Neuronal stem cell (in vitro differentiated cells): ENCODE results near the gene CYP2E1.

Source experiments
- DNase-seq: peaks from one replicate; pipeline ENCODE4 v3.0.0-alpha.2; 2013; ENCODE audit warnings: low spot score
- H2AFZ ChIP-seq: one replicate; pipeline ENCODE4 v1.6.1; 2013; ENCODE audit warnings: mild to moderate bottlenecking, low read length, inconsistent platforms
- H2AK5ac ChIP-seq: 2 replicates; pipeline ENCODE4 v1.6.1; 2013; ENCODE audit warnings: low read depth, mild to moderate bottlenecking, inconsistent platforms, low read length, moderate library complexity, mixed read lengths
- H2BK120ac ChIP-seq: 2 replicates; pipeline ENCODE4 v1.6.1; 2013; ENCODE audit warnings: low read depth, mild to moderate bottlenecking, inconsistent platforms, low read length, moderate library complexity, mixed read lengths
- H2BK12ac ChIP-seq: one replicate; pipeline ENCODE4 v1.6.1; 2013; ENCODE audit warnings: low read length, inconsistent platforms
- H2BK15ac ChIP-seq: 2 replicates; pipeline ENCODE4 v1.6.1; 2013; ENCODE audit warnings: mild to moderate bottlenecking, low read length, inconsistent platforms, mixed read lengths
- H2BK5ac ChIP-seq: one replicate; pipeline ENCODE4 v1.6.1; 2013; ENCODE audit warnings: inconsistent platforms, mild to moderate bottlenecking, low read length, moderate library complexity
- H3K14ac ChIP-seq: one replicate; pipeline ENCODE4 v1.6.1; 2013; ENCODE audit warnings: low read length, inconsistent platforms
- H3K18ac ChIP-seq: 2 replicates; pipeline ENCODE4 v1.6.1; 2013; ENCODE audit warnings: low read length, inconsistent platforms
- H3K23ac ChIP-seq: 2 replicates; pipeline ENCODE4 v1.6.1; 2013; ENCODE audit warnings: low read depth, mild to moderate bottlenecking, mixed read lengths, low read length, inconsistent platforms; ENCODE audit not compliant: poor library complexity
- H3K27ac ChIP-seq: replicated peaks from 3 replicates; pipeline ENCODE4 v1.5.1; 2013; ENCODE audit warnings: low read length, inconsistent platforms
- H3K27me3 ChIP-seq, 3 experiments: 2 replicates each; pipeline ENCODE4 v1.6.1; 2013; ENCODE audit warnings: low read length in 3 of 3, mild to moderate bottlenecking in 2 of 3, inconsistent platforms in 1 of 3, low read depth in 1 of 3, mixed read lengths in 1 of 3, moderate library complexity in 1 of 3; ENCODE audit not compliant: control insufficient read depth in 3 of 3, insufficient read depth in 3 of 3
- H3K36me3 ChIP-seq, 2 donors: replicated peaks in 1 of 2; 2 replicates each; pipeline ENCODE4 v1.6.1; 2013; ENCODE audit warnings: low read length in 2 of 2; ENCODE audit not compliant: control insufficient read depth in 2 of 2, insufficient read depth in 2 of 2
- H3K4ac ChIP-seq: 2 replicates; pipeline ENCODE4 v1.6.1; 2013; ENCODE audit warnings: inconsistent platforms, mild to moderate bottlenecking, low read length, moderate library complexity
- H3K4me1 ChIP-seq, 2 donors: 1 replicate in 1 of 2; 2 replicates in 1 of 2; pipeline ENCODE4 v1.6.1; 2013; ENCODE audit warnings: low read length in 2 of 2, low read depth in 1 of 2; ENCODE audit not compliant: control insufficient read depth in 2 of 2, insufficient read depth in 1 of 2
- H3K4me2 ChIP-seq: one replicate; pipeline ENCODE4 v1.6.1; 2013; ENCODE audit warnings: mild to moderate bottlenecking, low read length, inconsistent platforms; ENCODE audit not compliant: insufficient read depth, poor library complexity, severe bottlenecking
- H3K4me3 ChIP-seq, 2 donors: 2 replicates each; pipeline ENCODE4 v1.5.1; 2013; ENCODE audit warnings: low read length in 2 of 2, mild to moderate bottlenecking in 2 of 2, inconsistent platforms in 1 of 2, moderate library complexity in 1 of 2
- H3K79me1 ChIP-seq: one replicate; pipeline ENCODE4 v1.6.1; 2013; ENCODE audit warnings: low read depth, mild to moderate bottlenecking, inconsistent platforms, low read length, moderate library complexity
- H3K9ac ChIP-seq: one replicate; pipeline ENCODE4 v1.6.1; 2013; ENCODE audit warnings: mild to moderate bottlenecking, low read depth, low read length, inconsistent platforms; ENCODE audit not compliant: poor library complexity
- H3K9me3 ChIP-seq, 2 donors: replicated peaks in 1 of 2; 2 replicates each; pipeline versions ENCODE3 to v1.6.1; 2013; ENCODE audit warnings: low read length in 2 of 2, mild to moderate bottlenecking in 2 of 2, inconsistent platforms in 1 of 2, low read depth in 1 of 2, mixed read lengths in 1 of 2, moderate library complexity in 1 of 2; ENCODE audit not compliant: control insufficient read depth in 2 of 2, insufficient read depth in 1 of 2
- H4K8ac ChIP-seq: one replicate; pipeline ENCODE4 v1.6.1; 2013; ENCODE audit warnings: low read depth, mild to moderate bottlenecking, inconsistent platforms, low read length, moderate library complexity
- H4K91ac ChIP-seq: one replicate; pipeline ENCODE4 v1.6.1; 2013; ENCODE audit warnings: low read length, low read depth, mild to moderate bottlenecking, inconsistent platforms; ENCODE audit not compliant: poor library complexity
- WGBS, 2 donors: extraction: QIAGEN DNeasy Blood & Tissue Kit; methylation state at CpG; one replicate each; pipeline ENCODE4 v1.1.7; 2013; ENCODE audit warnings: missing lambda C conversion rate in 2 of 2, mixed read lengths in 1 of 2; ENCODE audit not compliant: insufficient read length in 2 of 2, insufficient replicate concordance in 1 of 2; ENCODE audit errors: extremely low coverage in 2 of 2; 5-methylcytosine and 5-hydroxymethylcytosine counted together

The CYP2E1 gene

DNA sequence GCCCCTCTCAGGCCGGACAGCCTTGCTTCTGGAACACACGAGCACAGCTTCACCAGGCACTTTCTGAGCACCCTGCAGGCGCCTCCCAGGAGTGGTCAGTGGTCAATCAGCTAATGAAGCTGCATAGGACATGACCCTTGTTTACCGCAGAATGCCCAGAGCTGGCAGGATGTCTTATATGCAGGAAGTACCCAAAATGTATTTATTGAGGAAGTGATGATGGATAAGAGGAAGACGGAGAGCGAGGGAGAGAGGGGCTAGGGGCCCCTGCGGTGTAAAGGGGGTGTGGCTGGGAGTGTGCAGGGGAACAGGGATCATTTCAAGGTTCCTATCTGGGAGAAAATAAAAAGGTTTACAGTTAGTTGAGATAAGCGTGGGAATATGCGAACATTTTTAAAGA, 3.3 kb downstream of the CYP2E1 start:
- no peak overlapping the region for H3K18ac ChIP-seq
- H3K9ac ChIP-seq, result no peak overlapping the region
- no peak overlapping the region for H2BK120ac ChIP-seq
- no peak overlapping the region for H3K14ac ChIP-seq
- no peak overlapping the region for H2BK5ac ChIP-seq
- no peak overlapping the region for H3K4me2 ChIP-seq
- no peak overlapping the region for H3K4ac ChIP-seq
- H2AFZ ChIP-seq, result no peak overlapping the region
- peaks cover 0 to 30% (median 0%) of the 10 kb centered on the region in 3 experiments for H3K27me3 ChIP-seq
- no peak overlapping the region for H4K91ac ChIP-seq
- H2BK15ac ChIP-seq, result no peak overlapping the region
- H4K8ac ChIP-seq, result no peak overlapping the region
- H3K27ac ChIP-seq, result no peak overlapping the region
- H2AK5ac ChIP-seq, result no peak overlapping the region
- no peak for DNase-seq
- H3K79me1 ChIP-seq, result peaks cover 3% of the 10 kb centered on the region
- no peak overlapping the region for H2BK12ac ChIP-seq
- no peak overlapping the region for H3K4me3 ChIP-seq
- no peaks in the 10 kb centered on the region for H3K4me1 ChIP-seq
- no peak overlapping the region for H3K23ac ChIP-seq
- H3K36me3 ChIP-seq, result no peaks in the 10 kb centered on the region
- WGBS, 2 donors, result no CpG with 5 or more reads among the region's 9 CpGs
- H3K9me3 ChIP-seq, result peaks cover 0 to 57% of the 10 kb centered on the region in 2 donors

DNA sequence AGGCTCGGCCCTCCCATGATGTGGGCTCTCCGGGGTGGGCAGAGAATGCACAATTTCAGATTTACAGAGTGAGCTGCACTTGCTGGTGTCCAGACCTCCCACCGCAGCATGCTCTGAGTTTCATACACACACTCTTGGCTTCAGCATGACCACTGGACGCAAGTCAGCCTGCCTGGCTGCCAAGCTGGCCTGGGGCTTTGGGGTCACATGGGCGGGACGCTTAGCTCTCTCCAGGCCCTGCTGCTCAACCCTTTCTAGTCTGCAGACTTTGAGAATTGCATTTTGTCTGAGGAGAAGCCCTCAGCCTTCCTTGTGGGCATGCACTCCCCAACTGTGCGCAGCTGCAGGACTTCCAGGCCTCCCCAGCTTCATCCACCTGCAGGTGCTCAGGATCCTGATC, 5.7 kb downstream of the CYP2E1 start:
- no peak overlapping the region for H4K91ac ChIP-seq
- DNase-seq, result no peak
- no peak overlapping the region for H2BK15ac ChIP-seq
- no peaks in the 10 kb centered on the region for H3K4me1 ChIP-seq
- H4K8ac ChIP-seq, result no peak overlapping the region
- H3K79me1 ChIP-seq, result peaks cover 3% of the 10 kb centered on the region
- H3K18ac ChIP-seq, result no peak overlapping the region
- peaks cover 0 to 50% of the 10 kb centered on the region in 2 donors for H3K9me3 ChIP-seq
- H3K36me3 ChIP-seq, result no peaks in the 10 kb centered on the region
- H3K27me3 ChIP-seq, result peaks cover 0 to 30% (median 0%) of the 10 kb centered on the region in 3 experiments
- H2AFZ ChIP-seq, result no peak overlapping the region
- no peak overlapping the region for H3K27ac ChIP-seq
- no peak overlapping the region for H3K14ac ChIP-seq
- no peak overlapping the region for H3K4me2 ChIP-seq
- H3K23ac ChIP-seq, result no peak overlapping the region
- H3K4me3 ChIP-seq, result peak overlapping the region in 1 of 2 donors; percentile 72
- WGBS, 2 donors, result no CpG with 5 or more reads among the region's 7 CpGs
- H3K4ac ChIP-seq, result no peak overlapping the region
- H2BK120ac ChIP-seq, result no peak overlapping the region
- no peak overlapping the region for H2AK5ac ChIP-seq
- no peak overlapping the region for H2BK12ac ChIP-seq
- H3K9ac ChIP-seq, result no peak overlapping the region
- H2BK5ac ChIP-seq, result no peak overlapping the region

DNA sequence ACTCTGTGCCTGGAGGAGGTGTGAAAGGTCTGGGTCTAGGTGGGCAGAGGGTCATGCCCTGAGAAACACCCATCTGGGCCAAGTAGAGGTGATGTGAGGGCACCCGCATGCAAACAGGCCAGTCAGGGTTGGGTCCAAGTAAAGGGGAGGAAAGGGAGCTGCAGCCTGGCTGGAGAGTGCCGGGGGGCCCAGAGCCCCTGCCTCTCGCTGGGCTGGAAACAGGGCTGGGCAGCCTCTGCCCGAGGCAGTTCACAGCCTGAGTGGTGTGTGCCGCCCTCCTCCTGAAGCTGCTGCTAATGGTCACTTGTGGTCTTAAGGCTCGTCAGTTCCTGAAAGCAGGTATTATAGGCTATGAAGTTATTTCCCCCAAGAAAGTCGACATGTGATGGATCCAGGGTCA, 7.3 kb downstream of the CYP2E1 start:
- Histone ChIP-seq H4K91ac (no peak overlapping the region), H3K79me1 (peaks cover 3% of the 10 kb centered on the region), H2AK5ac (no peak overlapping the region), H2AFZ (no peak overlapping the region), H3K4me2 (no peak overlapping the region), H3K36me3 (no peaks in the 10 kb centered on the region), H3K27ac (no peak overlapping the region), H3K23ac (no peak overlapping the region), H3K4ac (no peak overlapping the region), H3K4me1 (no peaks in the 10 kb centered on the region), H3K14ac (no peak overlapping the region), H4K8ac (no peak overlapping the region), H3K9ac (no peak overlapping the region), H2BK5ac (no peak overlapping the region), H3K9me3 (peaks cover 0 to 46% of the 10 kb centered on the region in 2 donors), H3K18ac (no peak overlapping the region), H2BK120ac (no peak overlapping the region), H3K4me3 (peak overlapping the region in 1 of 2 donors; percentile 53), H2BK15ac (no peak overlapping the region), H2BK12ac (no peak overlapping the region), H3K27me3 (peaks cover 0 to 35% (median 0%) of the 10 kb centered on the region in 3 experiments)
- WGBS, 2 donors, result no CpG with 5 or more reads among the region's 7 CpGs
- DNase-seq, result no peak

DNA sequence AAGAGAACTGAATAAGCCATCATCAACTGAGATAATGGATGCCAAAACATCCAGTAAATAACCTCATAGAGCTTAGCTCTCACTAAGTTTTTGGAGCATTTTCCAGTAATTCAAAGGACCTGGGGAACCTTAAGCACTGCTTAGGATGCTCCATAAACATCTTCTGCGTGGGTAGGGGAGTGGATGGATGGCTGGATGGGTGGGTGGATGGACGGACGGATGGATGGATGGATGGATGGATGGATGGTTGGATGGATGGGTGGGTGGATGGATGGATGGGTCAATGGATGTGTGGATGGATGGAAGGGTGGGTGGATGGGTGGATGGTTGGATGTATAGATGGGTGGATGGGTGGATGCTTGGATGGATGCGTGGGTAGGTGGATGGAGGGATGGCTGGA, 9.0 kb downstream of the CYP2E1 start:
- Histone ChIP-seq H3K4me1 (no peaks in the 10 kb centered on the region), H3K27me3 (peaks cover 0 to 30% (median 0%) of the 10 kb centered on the region in 3 experiments), H2BK120ac (no peak overlapping the region), H2BK5ac (no peak overlapping the region), H2AK5ac (no peak overlapping the region), H3K27ac (no peak overlapping the region), H3K18ac (no peak overlapping the region), H3K79me1 (peaks cover 3% of the 10 kb centered on the region), H3K36me3 (no peaks in the 10 kb centered on the region), H3K14ac (no peak overlapping the region), H3K4ac (no peak overlapping the region), H3K23ac (no peak overlapping the region), H3K9ac (no peak overlapping the region), H3K4me2 (no peak overlapping the region), H4K8ac (no peak overlapping the region), H4K91ac (no peak overlapping the region), H2BK15ac (no peak overlapping the region), H3K4me3 (no peak overlapping the region), H2BK12ac (no peak overlapping the region), H2AFZ (no peak overlapping the region), H3K9me3 (peaks cover 0 to 38% of the 10 kb centered on the region in 2 donors)
- no CpG with 5 or more reads among the region's 4 CpGs for WGBS, 2 donors
- DNase-seq, result no peak
